Raji (cell line): ENCODE data around the gene TULP4.

ENCODE experiments used
- POLR2A ChIP-seq: IDR thresholded peaks from 2 replicates; pipeline ENCODE4 v1.6.1; 2011; ENCODE audit warnings: low read depth, low read length, control low read depth; ENCODE audit not compliant: insufficient read depth

The TULP4 gene

DNA sequence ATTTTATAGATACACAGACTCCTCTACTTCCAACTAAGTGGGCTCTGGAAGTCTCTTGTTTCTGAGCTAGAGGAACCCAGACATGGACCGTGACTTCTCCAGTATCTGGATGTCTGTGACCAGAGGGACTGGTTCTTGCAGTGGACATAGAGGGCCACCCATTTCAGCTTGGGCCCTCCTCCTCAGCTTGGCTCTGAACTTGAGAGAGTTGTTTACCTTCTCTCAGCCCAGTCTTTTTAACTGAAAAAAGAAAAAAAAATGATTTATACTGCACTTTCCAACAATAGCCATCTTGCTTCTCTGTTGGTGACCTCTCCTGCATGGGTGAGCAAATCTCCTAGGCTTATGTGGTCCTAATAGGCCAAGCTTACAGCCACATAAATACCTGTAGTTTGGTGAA lies 187.3 kb downstream of the TULP4 start:
- TF ChIP-seq POLR2A, result no peak

DNA sequence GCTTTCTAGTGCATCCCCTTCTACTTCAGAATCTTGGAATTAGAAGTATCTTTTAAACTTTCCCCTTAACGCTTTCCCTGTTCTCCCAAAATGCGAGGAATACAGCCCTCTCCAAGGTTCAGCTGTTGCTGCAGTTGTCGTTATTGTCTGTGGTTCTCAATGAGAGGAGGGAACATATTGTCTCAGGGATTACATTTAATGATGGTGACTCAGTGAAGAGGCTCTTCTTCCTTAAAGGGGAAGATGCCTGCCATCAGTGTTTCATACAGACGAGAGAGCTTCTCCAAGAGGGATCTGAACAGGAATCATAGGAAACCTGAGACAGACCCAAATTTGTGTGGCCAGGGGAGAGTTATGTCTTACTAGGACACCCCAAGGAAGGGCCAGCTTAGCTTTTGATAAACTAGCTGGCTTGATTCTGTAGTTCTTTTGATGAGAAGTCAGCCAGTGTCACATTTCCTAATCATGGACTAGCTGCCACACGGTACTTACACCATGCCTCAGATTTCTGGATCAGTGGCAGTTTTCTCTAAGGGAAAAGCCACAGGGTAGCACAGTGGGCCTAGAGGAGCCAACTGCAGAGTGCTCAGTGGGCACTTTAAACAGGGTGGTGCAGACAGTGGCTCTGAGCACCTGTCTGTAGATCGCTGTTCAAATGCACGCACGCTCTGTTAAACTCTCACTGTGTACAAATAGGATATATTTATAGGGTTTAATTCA lies 187.9 kb downstream of the TULP4 start:
- TF ChIP-seq POLR2A, result no peak

DNA sequence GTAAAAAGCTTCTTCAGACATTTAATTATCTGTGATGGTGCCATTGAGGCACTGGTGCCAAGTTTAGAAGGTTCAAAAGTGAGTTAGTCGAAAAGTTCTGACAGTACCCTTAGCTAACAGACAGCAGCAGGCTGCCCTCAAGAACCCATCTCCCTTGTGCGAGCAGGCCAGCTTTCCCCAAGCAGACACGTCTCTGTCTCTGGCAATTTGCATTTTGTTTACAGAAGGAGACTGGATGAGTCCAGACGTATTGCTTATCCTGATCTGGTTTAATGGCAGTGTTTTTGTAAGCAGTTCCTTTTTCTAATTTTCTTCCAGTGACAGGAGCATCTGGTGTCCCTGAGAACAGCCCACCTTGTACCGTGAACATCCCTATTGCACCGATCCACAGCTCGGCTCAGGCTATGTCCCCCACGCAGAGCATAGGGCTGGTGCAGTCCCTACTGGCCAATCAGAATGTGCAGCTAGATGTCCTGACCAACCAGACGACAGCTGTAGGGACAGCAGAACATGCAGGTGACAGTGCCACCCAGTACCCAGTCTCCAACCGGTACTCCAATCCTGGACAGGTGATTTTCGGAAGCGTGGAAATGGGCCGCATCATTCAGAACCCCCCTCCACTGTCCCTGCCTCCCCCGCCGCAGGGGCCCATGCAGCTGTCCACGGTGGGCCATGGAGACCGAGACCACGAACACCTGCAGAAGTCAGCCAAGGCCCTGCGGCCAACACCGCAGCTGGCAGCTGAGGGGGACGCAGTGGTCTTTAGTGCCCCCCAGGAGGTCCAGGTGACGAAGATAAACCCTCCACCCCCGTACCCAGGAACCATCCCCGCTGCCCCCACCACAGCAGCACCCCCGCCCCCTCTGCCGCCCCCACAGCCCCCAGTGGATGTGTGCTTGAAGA lies 189.3 kb downstream of the TULP4 start:
- no peak for TF ChIP-seq POLR2A

- TF ChIP-seq POLR2A, result no peak
Measured at GRCh38 chr6:158502263-158502950, 190.1 kb downstream of the TULP4 start.

- no peak for TF ChIP-seq POLR2A
Measured at GRCh38 chr6:158503222-158503621, 191.0 kb downstream of the TULP4 start.

GRCh38 chr6:158503846-158504245 lies 191.6 kb downstream of the TULP4 start:
- TF ChIP-seq POLR2A, result no peak

DNA sequence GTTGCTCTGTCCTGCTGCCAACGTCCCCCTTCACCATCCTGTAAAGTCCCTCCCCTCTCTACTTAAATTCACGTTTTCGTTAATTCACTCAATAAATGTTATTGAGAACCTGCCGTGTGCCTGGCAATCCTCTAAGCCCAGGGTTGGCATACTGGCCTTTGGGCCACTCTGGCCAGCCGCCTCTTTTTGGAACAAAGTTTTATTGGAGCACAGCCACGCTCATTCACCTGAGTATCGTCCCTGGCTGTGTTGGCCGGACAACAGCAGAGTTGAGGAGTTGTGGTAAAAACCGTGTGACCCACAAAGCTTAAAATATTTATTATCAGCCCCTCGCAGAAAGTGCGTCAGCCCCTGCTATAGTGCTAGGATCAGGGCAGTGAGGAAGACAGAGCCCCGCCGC lies 192.9 kb downstream of the TULP4 start:
- no peak for TF ChIP-seq POLR2A

DNA sequence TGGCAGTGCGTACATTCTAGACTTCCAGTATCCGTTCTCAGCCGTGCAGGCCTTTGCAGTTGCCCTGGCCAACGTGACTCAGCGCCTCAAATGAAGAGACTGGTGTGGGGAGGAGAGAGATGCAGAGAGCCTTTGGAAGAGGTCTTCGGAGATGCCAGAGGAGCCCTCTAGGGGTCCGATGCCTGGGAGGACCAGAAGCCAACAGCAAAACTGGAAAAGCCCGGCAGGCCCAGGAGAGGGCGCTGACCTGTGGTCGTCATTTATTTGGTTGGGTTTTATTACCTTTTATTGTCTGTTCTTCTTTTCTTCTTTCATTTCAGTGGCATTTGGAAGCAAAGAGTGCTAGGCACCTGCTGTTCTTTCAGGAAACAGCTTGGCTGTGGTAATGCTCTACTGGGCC lies 194.3 kb downstream of the TULP4 start:
- no peak for TF ChIP-seq POLR2A

DNA sequence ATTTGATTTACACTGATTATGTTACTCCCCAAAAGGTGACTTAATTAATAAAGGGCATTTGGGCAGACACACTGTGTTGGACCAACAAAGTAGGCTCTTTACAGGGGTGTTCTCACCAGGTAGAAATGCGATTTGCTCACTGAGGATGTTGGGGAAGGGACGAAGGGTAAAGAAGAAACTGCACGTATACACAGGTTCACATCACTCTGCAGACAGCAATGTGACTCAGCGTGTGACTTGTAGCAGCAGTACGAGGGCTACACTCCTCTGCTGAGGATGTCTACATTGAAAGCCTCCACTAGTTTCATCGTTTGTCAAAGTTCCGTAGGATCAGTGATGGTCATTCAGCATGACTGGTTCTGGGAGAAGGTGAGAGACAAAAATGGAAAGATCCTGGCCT lies 194.9 kb downstream of the TULP4 start:
- no peak for TF ChIP-seq POLR2A

- no peak for TF ChIP-seq POLR2A
Measured at GRCh38 chr6:158508450-158508849, 196.2 kb downstream of the TULP4 start.

- TF ChIP-seq POLR2A, result no peak
Measured at GRCh38 chr6:158509465-158509864, 197.2 kb downstream of the TULP4 start.

DNA sequence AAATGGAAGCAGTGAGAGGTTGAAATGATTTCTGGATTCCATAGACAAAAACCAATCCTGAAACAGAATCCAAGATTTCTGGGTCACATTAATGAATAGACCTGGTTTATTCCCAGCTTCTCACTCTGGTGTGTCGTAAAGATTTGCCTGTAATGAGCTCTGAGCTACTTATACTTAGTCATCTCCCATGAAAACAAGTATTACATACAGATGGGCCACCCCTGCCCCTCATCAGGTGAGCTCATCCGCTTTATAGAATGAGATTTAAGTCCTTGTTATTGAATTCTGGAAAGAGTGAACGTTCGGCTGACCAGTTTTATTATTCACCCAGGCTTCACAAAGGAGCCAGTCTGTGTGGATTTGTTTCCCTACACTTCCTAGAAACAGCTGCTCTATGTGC lies 200.5 kb downstream of the TULP4 start:
- no peak for TF ChIP-seq POLR2A

DNA sequence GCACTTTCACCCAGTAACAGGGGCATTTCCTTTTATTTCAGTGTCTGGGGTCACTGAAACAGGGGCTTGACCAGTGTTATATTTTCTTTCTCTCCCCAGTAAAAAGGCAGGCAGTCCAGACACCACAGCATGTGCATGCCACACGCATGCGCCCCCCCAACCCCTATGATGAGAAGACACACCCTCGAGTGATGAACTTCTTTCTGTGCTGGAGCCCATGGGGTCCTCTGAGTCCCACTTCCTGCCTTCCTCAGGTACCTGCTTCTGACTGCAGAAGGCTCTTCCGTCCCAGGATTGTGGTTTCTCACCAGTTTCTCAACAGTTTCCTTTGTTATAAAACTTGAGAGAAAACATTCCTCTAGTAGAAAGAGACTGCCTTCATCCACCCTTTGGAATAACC lies 201.9 kb downstream of the TULP4 start:
- no peak for TF ChIP-seq POLR2A

DNA sequence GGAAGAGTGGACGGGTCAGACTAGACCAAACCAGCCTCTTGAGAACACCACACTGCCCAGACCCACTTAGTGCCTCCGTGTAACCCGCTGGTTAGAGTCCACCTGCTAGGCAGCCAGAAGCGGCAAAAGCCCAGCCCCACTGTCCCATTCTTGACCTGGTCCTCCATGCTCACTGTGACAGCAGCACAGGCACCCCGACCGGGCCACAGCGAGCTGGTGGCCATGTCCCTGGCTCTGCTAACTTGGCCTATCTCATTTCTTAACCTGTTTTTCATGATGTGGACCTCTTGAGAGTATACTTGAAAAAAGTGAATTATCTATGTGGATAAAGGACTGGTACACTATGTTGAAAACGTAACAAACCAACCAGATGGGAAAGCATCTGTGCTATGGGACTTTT lies 202.7 kb downstream of the TULP4 start:
- no peak for TF ChIP-seq POLR2A

DNA sequence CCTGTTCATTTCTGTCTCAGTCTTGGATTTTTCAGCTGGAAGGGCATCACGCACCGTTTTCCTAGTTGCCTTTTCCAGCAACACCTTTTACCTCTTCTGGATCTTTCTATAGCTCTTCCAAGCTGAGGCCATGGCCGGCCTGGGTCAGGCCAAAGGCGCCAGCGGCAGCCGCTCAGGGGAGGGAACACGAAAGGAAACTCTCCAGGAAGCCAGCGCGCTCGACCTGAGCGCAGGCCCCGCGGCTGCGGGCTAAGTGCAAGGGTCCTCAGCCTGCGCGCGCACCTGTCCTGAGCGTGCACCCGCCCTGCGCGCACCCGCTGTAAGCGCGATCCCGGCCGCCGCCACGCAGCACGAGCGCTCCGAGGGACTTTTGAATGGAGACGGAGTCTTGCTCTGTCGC lies 203.8 kb downstream of the TULP4 start:
- TF ChIP-seq POLR2A, result no peak

GRCh38 chr6:158517038-158517437 lies 204.8 kb downstream of the TULP4 start:
- TF ChIP-seq POLR2A, result no peak
